ENCODE results near the gene LTB4R2. TPM values are rescaled to one million over a fixed set of nuclear protein-coding genes. Genes with fewer than 3 reads are reported as not detected.
A peak's percentile ranks its signal among the peaks of the same experiment; 100 is the strongest.

LTB4R2 gene
- total RNA-seq, 4 donors from 2014 or later = 131 to 184 (median 156) TPM

GRCh38 chr14:24272467-24272866 lies 37.5 kb upstream of the LTB4R2 start:
- Histone ChIP-seq H3K4me3 (no peak overlapping the region), H3K36me3 (peaks cover 23% of the 10 kb centered on the region), H3K27ac (peak overlapping the region; percentile 18), H3K9me3 (no peaks in the 10 kb centered on the region), H3K4me1 (peaks cover 44% of the 10 kb centered on the region), H3K27me3 (no peaks in the 10 kb centered on the region)
- no peak for DNase-seq (ENCODE audit: low spot score in 2 of 2)
- WGBS = 68% methylated on average over 2 of the region's 2 CpGs
- no peak for TF ChIP-seq POLR2A (IDR thresholded peaks at IDR 0.05)
- no peak for TF ChIP-seq POLR2AphosphoS5 (IDR thresholded peaks at IDR 0.05)
- TF ChIP-seq EP300 (IDR thresholded peaks at IDR 0.05) = no peak
- TF ChIP-seq, protein P1, sequence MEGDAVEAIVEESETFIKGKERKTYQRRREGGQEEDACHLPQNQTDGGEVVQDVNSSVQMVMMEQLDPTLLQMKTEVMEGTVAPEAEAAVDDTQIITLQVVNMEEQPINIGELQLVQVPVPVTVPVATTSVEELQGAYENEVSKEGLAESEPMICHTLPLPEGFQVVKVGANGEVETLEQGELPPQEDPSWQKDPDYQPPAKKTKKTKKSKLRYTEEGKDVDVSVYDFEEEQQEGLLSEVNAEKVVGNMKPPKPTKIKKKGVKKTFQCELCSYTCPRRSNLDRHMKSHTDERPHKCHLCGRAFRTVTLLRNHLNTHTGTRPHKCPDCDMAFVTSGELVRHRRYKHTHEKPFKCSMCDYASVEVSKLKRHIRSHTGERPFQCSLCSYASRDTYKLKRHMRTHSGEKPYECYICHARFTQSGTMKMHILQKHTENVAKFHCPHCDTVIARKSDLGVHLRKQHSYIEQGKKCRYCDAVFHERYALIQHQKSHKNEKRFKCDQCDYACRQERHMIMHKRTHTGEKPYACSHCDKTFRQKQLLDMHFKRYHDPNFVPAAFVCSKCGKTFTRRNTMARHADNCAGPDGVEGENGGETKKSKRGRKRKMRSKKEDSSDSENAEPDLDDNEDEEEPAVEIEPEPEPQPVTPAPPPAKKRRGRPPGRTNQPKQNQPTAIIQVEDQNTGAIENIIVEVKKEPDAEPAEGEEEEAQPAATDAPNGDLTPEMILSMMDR (IDR thresholded peaks at IDR 0.05) = no peak

- no peak for TF ChIP-seq POLR2A (IDR thresholded peaks at IDR 0.05)
- TF ChIP-seq EP300 (IDR thresholded peaks at IDR 0.05) = no peak
- TF ChIP-seq, protein P1 (IDR thresholded peaks at IDR 0.05) = no peak
- no peak for TF ChIP-seq POLR2AphosphoS5 (IDR thresholded peaks at IDR 0.05)
- H3K27me3 ChIP-seq = no peaks in the 10 kb centered on the region
- no peak overlapping the region for H3K4me3 ChIP-seq
- H3K27ac ChIP-seq = peak overlapping the region; percentile 68
- no peaks in the 10 kb centered on the region for H3K9me3 ChIP-seq
- DNase-seq (ENCODE audit: low spot score in 2 of 2) = no peak
- H3K36me3 ChIP-seq = peaks cover 12% of the 10 kb centered on the region
- 44% methylated on average over 3 of the region's 3 CpGs for WGBS
- peaks cover 54% of the 10 kb centered on the region for H3K4me1 ChIP-seq
Observed at GRCh38 chr14:24273422-24273998, 36.4 kb upstream of the LTB4R2 start.

DNA sequence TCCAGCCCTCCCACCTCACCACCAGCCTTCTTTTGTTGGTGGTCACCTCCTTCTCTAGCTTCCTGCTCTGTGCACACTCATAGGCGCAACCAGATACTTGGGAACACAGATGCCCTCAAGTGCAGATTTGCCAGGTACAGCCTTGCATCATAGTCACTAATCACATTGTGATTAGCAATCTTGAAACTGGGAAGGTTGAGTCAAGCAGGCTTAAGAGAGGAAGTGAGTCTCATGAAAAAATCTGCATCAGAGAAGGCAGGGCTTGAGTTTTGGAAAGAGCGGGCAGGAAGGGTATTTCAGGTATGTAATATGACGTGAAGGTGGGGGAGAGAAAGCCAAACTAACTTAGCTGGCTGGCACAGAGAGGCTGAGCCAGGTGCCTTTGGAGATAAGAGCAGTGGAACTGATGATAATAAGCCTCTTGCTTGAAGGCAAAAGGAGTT lies 35.8 kb upstream of the LTB4R2 start:
- no peak overlapping the region for H3K4me3 ChIP-seq
- WGBS = 49% methylated on average over 3 of the region's 3 CpGs
- H3K4me1 ChIP-seq = peaks cover 60% of the 10 kb centered on the region
- peak overlapping the region; percentile 68 for H3K27ac ChIP-seq
- H3K9me3 ChIP-seq = no peaks in the 10 kb centered on the region
- TF ChIP-seq POLR2AphosphoS5 (IDR thresholded peaks at IDR 0.05) (peak in 1 of 3 donors; percentile 56), EP300 (IDR thresholded peaks at IDR 0.05) (no peak), POLR2A (IDR thresholded peaks at IDR 0.05) (no peak)
- TF ChIP-seq, protein P1 (IDR thresholded peaks at IDR 0.05) = no peak
- no peak for DNase-seq (ENCODE audit: low spot score in 2 of 2)
- H3K27me3 ChIP-seq = no peaks in the 10 kb centered on the region
- peaks cover 6% of the 10 kb centered on the region for H3K36me3 ChIP-seq

GRCh38 chr14:24277071-24277470 lies 32.9 kb upstream of the LTB4R2 start:
- Histone ChIP-seq H3K4me1 (peaks cover 70% of the 10 kb centered on the region), H3K27me3 (no peaks in the 10 kb centered on the region), H3K4me3 (no peak overlapping the region), H3K27ac (no peak overlapping the region), H3K36me3 (no peaks in the 10 kb centered on the region), H3K9me3 (no peaks in the 10 kb centered on the region)
- WGBS = 85% methylated on average over 6 of the region's 6 CpGs
- TF ChIP-seq POLR2AphosphoS5 (IDR thresholded peaks at IDR 0.05) = no peak
- TF ChIP-seq, protein P1 (IDR thresholded peaks at IDR 0.05) = no peak
- TF ChIP-seq EP300 (IDR thresholded peaks at IDR 0.05) = no peak
- TF ChIP-seq POLR2A (IDR thresholded peaks at IDR 0.05) = no peak
- DNase-seq (ENCODE audit: low spot score in 2 of 2) = no peak

DNA sequence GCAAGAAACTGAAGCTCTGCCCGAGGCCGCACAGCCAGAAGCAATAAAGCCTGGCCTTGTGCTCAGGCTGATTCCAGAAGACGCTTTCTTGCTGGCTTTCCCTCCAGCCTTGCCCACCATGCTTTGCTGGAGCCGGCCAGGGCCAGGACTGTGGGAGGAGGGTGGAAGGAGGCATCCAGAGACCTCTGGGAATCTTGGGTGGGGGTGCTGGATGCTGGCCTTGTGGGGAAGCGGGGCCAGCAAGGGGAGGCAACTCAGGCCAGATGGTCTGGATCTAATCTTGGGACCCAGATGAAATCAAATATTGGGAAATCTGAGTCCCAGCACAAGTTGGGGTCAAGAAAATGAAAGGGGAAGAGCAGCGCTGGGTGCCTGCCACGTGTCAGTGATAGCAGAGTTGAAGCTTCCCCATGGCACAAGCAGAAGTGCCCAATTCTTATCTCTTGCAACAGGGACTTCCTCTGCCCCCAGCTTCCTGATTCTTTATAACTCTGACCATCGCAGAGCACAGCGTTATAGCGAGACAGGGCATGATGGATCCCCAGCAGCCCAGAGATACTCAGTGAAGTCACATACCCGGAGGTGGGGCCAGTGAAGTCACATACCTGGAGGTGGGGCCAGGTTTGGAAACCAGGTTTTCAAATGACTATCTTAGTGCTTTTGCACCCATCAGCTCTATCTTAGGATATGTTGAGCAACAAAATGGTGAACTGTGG lies 32.2 kb upstream of the LTB4R2 start:
- H3K4me3 ChIP-seq = no peak overlapping the region
- no peaks in the 10 kb centered on the region for H3K9me3 ChIP-seq
- TF ChIP-seq POLR2A (IDR thresholded peaks at IDR 0.05) (no peak), EP300 (IDR thresholded peaks at IDR 0.05) (no peak), POLR2AphosphoS5 (IDR thresholded peaks at IDR 0.05) (no peak)
- TF ChIP-seq, protein P1 (IDR thresholded peaks at IDR 0.05) = no peak
- H3K4me1 ChIP-seq = peaks cover 63% of the 10 kb centered on the region
- 67% methylated on average over 11 of the region's 11 CpGs for WGBS
- no peaks in the 10 kb centered on the region for H3K36me3 ChIP-seq
- DNase-seq (ENCODE audit: low spot score in 2 of 2) = no peak
- H3K27ac ChIP-seq = peak overlapping the region; percentile 31
- H3K27me3 ChIP-seq = no peaks in the 10 kb centered on the region

Data from suprapubic skin (tissue), 4 donors.